Right atrium auricular region (tissue), 2 donors: Measurements from ENCODE around the gene SNX32. TPM values are rescaled to one million over a fixed set of nuclear protein-coding genes. Genes with fewer than 3 reads are reported as not detected.

Experiments used
- DNase-seq: peaks from one replicate; pipeline ENCODE4 v3.0.0-alpha.2; 2019; ENCODE audit warnings: low spot score
- H3K27ac ChIP-seq, 2 donors: fragments of 200-600 bp; sonication (generic); 1 replicate in 1 of 2; 2 replicates in 1 of 2; pipeline ENCODE4 v1.5.1; 2016 to 2019
- H3K27me3 ChIP-seq, 2 donors: fragments of 200-600 bp; sonication (generic); one replicate each; pipeline versions ENCODE4 v1.5.1 to v1.6.0; 2017 to 2019
- H3K36me3 ChIP-seq: fragments of 200-600 bp; sonication (generic); one replicate; pipeline ENCODE4 v1.5.1; 2016
- H3K4me1 ChIP-seq, 2 donors: fragments of 200-600 bp; sonication (generic); one replicate each; pipeline versions ENCODE4 v1.5.1 to v1.6.0; 2017 to 2019
- H3K4me3 ChIP-seq, 2 donors: fragments of 200-600 bp; sonication (generic); 1 replicate in 1 of 2; 2 replicates in 1 of 2; pipeline ENCODE4 v1.5.1; 2017 to 2019; ENCODE audit warnings: mild to moderate bottlenecking in 1 of 2, moderate library complexity in 1 of 2
- H3K9me3 ChIP-seq, 2 donors: fragments of 200-600 bp; sonication (generic); one replicate each; pipeline ENCODE4 v1.5.1; 2019
- total RNA-seq, 2 donors: library from RNA; depleted of rRNA; stranded (reverse); fragments of >200 nt; gene quantifications; one replicate each; pipeline ENCODE4 v1.1.0, GENCODE V29; 2016
- TF ChIP-seq, protein P1 (sequence below), 2 donors: fragments of 200-600 bp; sonication (generic); IDR thresholded peaks; one replicate each; pipeline ENCODE4 v1.5.1; 2019; ENCODE audit warnings: antibody characterized with exemption in 2 of 2

SNX32 gene
- total RNA-seq, 2 donors from 2014 or later = 0.20 to 0.37 TPM

DNA sequence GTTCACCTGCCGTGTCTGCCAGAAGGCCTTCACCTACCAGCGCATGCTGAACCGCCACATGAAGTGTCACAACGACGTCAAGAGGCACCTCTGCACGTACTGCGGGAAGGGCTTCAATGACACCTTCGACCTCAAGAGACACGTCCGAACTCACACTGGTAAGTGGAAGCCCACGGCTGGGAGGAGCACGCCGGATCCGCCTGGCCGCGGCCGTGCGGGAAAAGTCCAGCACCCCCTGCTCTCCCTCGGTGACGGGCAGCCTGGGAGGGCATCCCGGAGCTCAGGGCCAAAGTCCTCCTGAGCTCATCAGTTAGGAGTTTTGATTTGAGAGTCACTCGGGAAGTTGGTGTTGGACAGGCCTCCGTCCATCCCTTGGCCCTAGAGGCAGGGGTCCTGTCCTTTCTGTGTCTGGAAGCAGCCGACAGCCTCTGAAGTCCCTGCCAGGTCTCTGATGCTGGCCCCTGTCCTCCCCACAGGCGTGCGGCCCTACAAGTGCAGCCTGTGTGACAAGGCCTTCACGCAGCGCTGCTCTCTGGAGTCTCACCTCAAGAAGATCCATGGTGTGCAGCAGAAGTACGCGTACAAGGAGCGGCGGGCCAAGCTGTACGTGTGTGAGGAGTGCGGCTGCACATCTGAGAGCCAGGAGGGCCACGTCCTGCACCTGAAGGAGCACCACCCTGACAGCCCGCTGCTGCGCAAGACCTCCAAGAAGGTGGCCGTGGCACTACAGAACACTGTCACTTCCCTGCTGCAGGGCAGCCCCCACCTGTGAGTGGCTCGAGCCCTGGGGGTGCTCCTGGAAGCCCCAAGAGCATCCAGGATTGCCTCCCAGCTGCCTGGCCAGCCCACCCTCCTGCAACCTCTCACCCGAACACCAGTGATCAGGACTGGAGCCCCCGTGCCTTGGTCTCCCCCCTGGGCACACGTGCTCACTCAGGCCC is 38.9 kb upstream of the SNX32 start:
- H3K4me1 ChIP-seq = no peaks in the 10 kb centered on the region
- H3K27me3 ChIP-seq = no peaks in the 10 kb centered on the region
- H3K36me3 ChIP-seq = no peaks in the 10 kb centered on the region
- H3K4me3 ChIP-seq = no peak overlapping the region
- no peak for DNase-seq
- TF ChIP-seq, protein P1, sequence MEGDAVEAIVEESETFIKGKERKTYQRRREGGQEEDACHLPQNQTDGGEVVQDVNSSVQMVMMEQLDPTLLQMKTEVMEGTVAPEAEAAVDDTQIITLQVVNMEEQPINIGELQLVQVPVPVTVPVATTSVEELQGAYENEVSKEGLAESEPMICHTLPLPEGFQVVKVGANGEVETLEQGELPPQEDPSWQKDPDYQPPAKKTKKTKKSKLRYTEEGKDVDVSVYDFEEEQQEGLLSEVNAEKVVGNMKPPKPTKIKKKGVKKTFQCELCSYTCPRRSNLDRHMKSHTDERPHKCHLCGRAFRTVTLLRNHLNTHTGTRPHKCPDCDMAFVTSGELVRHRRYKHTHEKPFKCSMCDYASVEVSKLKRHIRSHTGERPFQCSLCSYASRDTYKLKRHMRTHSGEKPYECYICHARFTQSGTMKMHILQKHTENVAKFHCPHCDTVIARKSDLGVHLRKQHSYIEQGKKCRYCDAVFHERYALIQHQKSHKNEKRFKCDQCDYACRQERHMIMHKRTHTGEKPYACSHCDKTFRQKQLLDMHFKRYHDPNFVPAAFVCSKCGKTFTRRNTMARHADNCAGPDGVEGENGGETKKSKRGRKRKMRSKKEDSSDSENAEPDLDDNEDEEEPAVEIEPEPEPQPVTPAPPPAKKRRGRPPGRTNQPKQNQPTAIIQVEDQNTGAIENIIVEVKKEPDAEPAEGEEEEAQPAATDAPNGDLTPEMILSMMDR (IDR thresholded peaks at IDR 0.05) = no peak
- no peaks in the 10 kb centered on the region for H3K9me3 ChIP-seq
- no peak overlapping the region for H3K27ac ChIP-seq

DNA sequence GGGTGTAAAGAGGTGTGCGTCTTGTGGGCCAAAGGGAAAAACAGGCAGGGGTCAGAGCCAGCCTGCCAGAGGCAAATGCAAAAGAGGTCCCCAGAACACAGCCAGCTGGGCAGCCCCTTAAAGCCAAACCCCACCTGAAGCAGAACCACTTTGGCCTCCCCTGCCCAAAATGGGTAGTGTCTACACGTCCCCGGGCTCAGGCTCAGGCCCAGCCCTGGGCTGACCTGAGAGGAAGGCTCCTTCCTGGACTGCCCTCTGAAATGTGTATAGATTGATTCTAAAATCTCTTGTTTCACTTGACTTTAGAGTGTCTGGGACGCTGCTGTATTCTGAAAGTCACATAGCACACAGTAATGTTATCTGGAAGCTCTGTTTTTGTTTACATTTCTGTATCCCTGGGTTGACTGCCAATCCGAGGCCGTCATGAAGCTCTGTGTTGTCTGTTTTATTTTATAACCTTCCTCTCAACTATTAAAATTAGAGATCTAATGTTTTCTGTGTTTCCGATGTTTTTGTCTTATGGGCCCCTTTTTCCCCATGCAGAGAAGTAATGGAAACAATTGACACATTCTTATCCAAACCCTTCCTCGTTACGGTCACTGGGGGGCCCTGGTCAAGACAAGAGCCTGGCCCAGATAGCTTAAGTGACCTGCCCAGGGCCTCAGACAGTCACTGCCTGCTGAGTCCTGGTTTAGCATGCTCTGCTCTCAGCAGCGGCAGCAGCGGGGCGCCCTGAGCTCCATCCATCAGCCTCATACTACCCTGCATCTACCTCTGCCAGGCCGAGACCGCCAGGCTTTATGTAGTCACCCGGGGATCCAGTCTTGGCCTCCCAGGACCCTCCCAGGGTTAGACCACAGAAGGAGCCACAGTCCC is 36.8 kb upstream of the SNX32 start:
- H3K9me3 ChIP-seq = no peaks in the 10 kb centered on the region
- H3K4me1 ChIP-seq = no peaks in the 10 kb centered on the region
- H3K36me3 ChIP-seq = no peaks in the 10 kb centered on the region
- no peak for DNase-seq
- no peak overlapping the region for H3K27ac ChIP-seq
- no peak overlapping the region for H3K4me3 ChIP-seq
- H3K27me3 ChIP-seq = no peaks in the 10 kb centered on the region
- TF ChIP-seq, protein P1 (IDR thresholded peaks at IDR 0.05) = no peak

DNA sequence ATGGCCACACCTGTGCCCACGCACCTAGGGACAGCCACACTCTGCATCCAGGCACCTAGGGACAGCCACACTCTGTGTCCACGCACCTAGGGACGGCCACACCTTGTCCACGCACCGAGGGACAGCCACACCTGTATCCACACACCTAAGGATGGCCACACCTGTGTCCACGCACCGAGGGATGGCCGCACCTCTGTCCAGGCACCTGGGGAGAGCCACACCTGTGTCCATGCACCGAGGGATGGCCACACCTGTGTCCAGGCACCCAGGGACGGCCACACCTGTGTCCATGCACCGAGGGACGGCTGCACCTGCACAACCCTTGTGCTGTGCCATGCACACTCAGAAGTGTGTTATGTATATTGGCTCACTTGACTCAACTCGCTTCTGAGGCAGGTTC is 36.1 kb upstream of the SNX32 start:
- Histone ChIP-seq H3K4me1 (no peaks in the 10 kb centered on the region), H3K36me3 (no peaks in the 10 kb centered on the region), H3K4me3 (no peak overlapping the region), H3K9me3 (no peaks in the 10 kb centered on the region), H3K27ac (no peak overlapping the region), H3K27me3 (no peaks in the 10 kb centered on the region)
- TF ChIP-seq, protein P1 (IDR thresholded peaks at IDR 0.05) = no peak
- DNase-seq = no peak

DNA sequence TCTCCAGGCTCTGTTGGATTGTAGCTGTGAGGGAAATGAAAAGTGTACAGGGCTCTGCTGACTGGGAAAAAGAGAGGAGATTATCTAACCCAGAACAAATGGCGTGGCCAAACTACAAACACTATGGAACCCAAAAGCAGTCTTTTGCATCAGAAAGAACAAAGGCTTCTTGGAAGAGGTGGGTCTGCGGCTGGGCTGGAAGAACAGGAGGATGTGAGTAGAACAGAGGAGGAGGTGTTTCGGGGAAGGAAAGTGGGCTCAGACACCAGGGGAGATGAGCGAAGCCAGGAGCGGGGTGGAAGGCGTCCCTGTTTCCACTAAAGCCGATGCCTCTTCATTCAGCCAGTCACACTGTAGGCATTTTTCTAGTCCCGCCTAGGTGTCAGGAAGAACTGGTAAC is 34.9 kb upstream of the SNX32 start:
- no peaks in the 10 kb centered on the region for H3K4me1 ChIP-seq
- no peaks in the 10 kb centered on the region for H3K36me3 ChIP-seq
- TF ChIP-seq, protein P1 (IDR thresholded peaks at IDR 0.05) = no peak
- H3K27me3 ChIP-seq = peaks cover 0 to 4% of the 10 kb centered on the region in 2 donors
- DNase-seq = no peak
- no peak overlapping the region for H3K4me3 ChIP-seq
- no peaks in the 10 kb centered on the region for H3K9me3 ChIP-seq
- no peak overlapping the region for H3K27ac ChIP-seq

DNA sequence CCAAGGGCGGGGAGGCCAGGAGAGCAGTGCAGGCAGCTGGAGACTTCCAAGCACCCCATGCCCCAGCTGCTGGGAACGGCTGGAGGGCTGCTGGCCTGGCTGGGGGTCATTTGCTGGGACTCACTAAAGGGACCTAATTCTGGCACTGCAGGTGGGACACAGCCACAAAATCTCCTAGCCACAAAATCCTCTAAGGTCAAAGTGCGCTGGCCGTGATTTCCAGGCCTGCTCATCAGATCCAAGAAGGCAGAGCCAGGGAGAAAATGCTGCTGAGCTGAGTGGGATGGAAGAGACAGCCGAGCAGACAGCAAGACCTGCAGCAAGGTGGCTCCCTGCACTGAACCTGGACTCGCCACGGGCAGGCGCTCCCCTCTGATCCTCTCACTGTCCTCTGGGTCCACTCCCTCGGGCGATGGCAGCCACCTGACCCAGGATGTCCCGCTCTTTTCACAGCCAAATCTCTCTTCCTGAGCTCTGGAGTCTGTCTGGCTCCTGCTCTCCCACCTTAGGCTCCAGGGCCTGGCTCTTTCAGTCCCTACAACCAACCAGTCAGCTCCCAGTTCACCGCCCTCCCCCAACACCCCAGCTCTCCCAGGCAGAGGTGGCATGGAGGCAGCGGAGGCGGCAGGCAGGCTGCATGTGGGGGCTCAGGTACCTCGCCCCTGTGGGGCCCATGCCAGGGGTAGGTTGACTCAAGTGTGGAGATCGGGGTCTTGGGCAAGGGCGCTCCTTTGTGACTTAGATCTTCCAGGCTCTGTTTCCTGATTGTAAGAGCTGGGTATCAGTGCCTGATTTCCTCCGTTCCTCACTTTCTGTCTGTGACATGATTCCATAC is 32.4 kb upstream of the SNX32 start:
- H3K27ac ChIP-seq = no peak overlapping the region
- DNase-seq = no peak
- no peak overlapping the region for H3K4me3 ChIP-seq
- no peaks in the 10 kb centered on the region for H3K4me1 ChIP-seq
- no peaks in the 10 kb centered on the region for H3K9me3 ChIP-seq
- H3K36me3 ChIP-seq = no peaks in the 10 kb centered on the region
- peaks cover 0 to 7% of the 10 kb centered on the region in 2 donors for H3K27me3 ChIP-seq
- TF ChIP-seq, protein P1 (IDR thresholded peaks at IDR 0.05) = no peak
